ENCODE results near the gene RC3H1.

DNA sequence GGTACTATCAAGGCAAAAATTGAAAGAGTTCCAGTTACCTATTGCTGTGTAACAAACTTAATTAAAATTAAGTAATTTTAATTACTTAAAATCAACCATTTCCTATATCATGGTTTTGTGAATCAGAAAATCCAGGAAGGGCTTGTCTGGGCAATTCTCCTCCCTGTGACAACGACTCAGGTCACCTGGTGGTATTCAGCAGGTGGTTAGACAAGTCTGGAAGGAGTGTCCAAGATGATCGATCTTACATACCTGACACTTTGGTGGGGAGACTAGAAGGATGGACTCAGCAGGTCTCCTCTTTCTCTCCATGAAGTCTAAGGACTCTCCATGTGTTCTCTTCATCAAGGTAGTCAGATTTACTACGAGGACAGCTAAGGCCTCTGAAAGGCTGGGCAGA, 128.0 kb downstream of the RC3H1 start:
- no peak for TF ChIP-seq RFX1 (IDR thresholded peaks at IDR 0.05)
- TF ChIP-seq, protein P1, sequence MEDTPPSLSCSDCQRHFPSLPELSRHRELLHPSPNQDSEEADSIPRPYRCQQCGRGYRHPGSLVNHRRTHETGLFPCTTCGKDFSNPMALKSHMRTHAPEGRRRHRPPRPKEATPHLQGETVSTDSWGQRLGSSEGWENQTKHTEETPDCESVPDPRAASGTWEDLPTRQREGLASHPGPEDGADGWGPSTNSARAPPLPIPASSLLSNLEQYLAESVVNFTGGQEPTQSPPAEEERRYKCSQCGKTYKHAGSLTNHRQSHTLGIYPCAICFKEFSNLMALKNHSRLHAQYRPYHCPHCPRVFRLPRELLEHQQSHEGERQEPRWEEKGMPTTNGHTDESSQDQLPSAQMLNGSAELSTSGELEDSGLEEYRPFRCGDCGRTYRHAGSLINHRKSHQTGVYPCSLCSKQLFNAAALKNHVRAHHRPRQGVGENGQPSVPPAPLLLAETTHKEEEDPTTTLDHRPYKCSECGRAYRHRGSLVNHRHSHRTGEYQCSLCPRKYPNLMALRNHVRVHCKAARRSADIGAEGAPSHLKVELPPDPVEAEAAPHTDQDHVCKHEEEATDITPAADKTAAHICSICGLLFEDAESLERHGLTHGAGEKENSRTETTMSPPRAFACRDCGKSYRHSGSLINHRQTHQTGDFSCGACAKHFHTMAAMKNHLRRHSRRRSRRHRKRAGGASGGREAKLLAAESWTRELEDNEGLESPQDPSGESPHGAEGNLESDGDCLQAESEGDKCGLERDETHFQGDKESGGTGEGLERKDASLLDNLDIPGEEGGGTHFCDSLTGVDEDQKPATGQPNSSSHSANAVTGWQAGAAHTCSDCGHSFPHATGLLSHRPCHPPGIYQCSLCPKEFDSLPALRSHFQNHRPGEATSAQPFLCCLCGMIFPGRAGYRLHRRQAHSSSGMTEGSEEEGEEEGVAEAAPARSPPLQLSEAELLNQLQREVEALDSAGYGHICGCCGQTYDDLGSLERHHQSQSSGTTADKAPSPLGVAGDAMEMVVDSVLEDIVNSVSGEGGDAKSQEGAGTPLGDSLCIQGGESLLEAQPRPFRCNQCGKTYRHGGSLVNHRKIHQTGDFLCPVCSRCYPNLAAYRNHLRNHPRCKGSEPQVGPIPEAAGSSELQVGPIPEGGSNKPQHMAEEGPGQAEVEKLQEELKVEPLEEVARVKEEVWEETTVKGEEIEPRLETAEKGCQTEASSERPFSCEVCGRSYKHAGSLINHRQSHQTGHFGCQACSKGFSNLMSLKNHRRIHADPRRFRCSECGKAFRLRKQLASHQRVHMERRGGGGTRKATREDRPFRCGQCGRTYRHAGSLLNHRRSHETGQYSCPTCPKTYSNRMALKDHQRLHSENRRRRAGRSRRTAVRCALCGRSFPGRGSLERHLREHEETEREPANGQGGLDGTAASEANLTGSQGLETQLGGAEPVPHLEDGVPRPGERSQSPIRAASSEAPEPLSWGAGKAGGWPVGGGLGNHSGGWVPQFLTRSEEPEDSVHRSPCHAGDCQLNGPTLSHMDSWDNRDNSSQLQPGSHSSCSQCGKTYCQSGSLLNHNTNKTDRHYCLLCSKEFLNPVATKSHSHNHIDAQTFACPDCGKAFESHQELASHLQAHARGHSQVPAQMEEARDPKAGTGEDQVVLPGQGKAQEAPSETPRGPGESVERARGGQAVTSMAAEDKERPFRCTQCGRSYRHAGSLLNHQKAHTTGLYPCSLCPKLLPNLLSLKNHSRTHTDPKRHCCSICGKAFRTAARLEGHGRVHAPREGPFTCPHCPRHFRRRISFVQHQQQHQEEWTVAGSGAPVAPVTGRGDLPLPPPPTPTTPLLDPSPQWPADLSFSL (CRISPR knock-in tag; IDR thresholded peaks at IDR 0.05) = no peak
- no peak for TF ChIP-seq YY1 (IDR thresholded peaks at IDR 0.05; ENCODE audit: insufficient read depth, insufficient replicate concordance, low read depth, low read length)
- no peak for TF ChIP-seq HNRNPH1 (optimal IDR thresholded peaks at IDR 0.05; ENCODE audit: low read depth, low read length)
- TF ChIP-seq, protein P2, sequence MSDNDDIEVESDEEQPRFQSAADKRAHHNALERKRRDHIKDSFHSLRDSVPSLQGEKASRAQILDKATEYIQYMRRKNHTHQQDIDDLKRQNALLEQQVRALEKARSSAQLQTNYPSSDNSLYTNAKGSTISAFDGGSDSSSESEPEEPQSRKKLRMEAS (IDR thresholded peaks at IDR 0.05) = no peak
- no peak for TF ChIP-seq TAF1 (CRISPR knock-in tag; IDR thresholded peaks at IDR 0.05)
- TF ChIP-seq, protein P3, sequence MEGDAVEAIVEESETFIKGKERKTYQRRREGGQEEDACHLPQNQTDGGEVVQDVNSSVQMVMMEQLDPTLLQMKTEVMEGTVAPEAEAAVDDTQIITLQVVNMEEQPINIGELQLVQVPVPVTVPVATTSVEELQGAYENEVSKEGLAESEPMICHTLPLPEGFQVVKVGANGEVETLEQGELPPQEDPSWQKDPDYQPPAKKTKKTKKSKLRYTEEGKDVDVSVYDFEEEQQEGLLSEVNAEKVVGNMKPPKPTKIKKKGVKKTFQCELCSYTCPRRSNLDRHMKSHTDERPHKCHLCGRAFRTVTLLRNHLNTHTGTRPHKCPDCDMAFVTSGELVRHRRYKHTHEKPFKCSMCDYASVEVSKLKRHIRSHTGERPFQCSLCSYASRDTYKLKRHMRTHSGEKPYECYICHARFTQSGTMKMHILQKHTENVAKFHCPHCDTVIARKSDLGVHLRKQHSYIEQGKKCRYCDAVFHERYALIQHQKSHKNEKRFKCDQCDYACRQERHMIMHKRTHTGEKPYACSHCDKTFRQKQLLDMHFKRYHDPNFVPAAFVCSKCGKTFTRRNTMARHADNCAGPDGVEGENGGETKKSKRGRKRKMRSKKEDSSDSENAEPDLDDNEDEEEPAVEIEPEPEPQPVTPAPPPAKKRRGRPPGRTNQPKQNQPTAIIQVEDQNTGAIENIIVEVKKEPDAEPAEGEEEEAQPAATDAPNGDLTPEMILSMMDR (CRISPR knock-in tag; IDR thresholded peaks at IDR 0.05) = no peak

Measured in HepG2 (cell line).